Lower leg skin (tissue), 4 donors: ENCODE results near the gene ARF4. TPM values are rescaled to one million over a fixed set of nuclear protein-coding genes. Genes with fewer than 3 reads are reported as not detected.
"Not testable (repeated sequence)": the region's sequence is repeated elsewhere in the genome, so short reads cannot be mapped to it uniquely, and the experiment has no call there.

Experiments
- DNase-seq, 2 donors: peaks; one replicate each; pipeline ENCODE4 v3.0.0-alpha.2; 2019; ENCODE audit warnings: low spot score in 2 of 2
- H3K4me3 ChIP-seq: fragments of 200-600 bp; sonication (generic); 2 replicates; pipeline ENCODE4 v1.5.1; 2017; ENCODE audit warnings: mild to moderate bottlenecking, low read depth; ENCODE audit not compliant: poor library complexity, severe bottlenecking
- POLR2A ChIP-seq, 2 donors: fragments of 450-650 bp; IDR thresholded peaks; one replicate each; pipeline ENCODE4 v1.6.1; 2016 to 2017; ENCODE audit warnings: antibody characterized with exemption in 2 of 2, mild to moderate bottlenecking in 1 of 2, moderate library complexity in 1 of 2
- WGBS, 2 donors: methylation state at CpG; one replicate each; pipeline ENCODE4 v1.1.5; 2018; 5-methylcytosine and 5-hydroxymethylcytosine counted together
- intact Hi-C: fragments of 100-400 bp; cut with DNase I; formaldehyde crosslinking; loops from one replicate; pipeline ENCODE4 v1.15.0; 2023; ENCODE audit warnings: low total_unique reads
- total RNA-seq, 4 donors: library from RNA; depleted of rRNA; stranded (reverse); fragments of >200 nt; gene quantifications; one replicate each; pipeline ENCODE4 v1.1.0, GENCODE V29; 2016
- TF ChIP-seq, protein P1 (sequence below), 3 donors: fragments of 450-650 bp; IDR thresholded peaks; one replicate each; pipeline ENCODE4 v1.5.1; 2016; ENCODE audit warnings: antibody characterized with exemption in 3 of 3, mild to moderate bottlenecking in 3 of 3, moderate library complexity in 2 of 3

Gene ARF4
- 10 to 100 TPM; 39.5 to 61.6 (median 59.2) TPM for total RNA-seq

DNA sequence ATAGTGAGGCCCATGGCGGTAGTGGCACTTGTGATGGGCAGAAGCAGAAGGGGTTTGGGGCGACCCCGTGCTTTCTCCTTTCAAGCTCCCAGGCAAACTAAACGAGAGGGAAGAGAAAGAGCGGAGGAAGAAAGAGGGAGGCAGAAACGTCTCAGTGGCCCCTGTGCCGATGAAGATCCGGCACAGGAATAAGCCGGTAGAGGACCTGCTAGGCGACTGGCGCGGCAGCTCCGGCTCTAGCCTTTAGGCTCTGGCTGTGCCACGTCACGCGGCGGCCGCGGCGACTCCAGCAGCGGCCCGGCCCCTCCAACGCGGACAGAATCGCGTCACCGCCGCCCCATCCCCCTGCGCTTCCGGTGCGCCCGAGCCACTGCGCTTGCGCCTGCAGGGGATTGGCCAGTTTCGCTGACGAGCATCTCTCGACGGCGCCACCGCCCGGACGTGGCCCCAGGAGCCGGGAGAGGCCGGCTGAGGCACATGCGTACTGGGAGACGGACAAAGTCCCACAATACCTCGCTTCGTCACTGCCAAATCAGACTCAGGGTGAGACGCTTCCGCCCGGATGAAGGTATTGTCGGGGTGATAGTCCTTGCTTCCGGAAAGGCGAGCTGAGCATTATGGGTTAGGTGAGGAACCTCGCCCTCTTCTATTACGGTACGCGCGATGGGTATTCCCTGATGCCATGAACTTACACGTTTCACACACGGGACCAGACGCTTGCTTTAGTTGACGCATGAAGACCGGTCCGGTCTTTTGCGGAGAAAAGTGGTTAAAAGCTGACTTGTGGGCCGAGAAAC, at the start of gene ARF4:
Gene ARF4 (minus strand): TSS at position 218 of the 797 bp plus-strand sequence. CDS start 204 bp downstream, at position 14.
- H3K4me3 ChIP-seq, result peak within 1 kb of the TSS; percentile 96
- WGBS, 2 donors, result 0 to 1% methylated on average over 64 to 65 of the region's 67 CpGs
- peak; percentile 99 to 100 for DNase-seq
- TF ChIP-seq, protein P1, sequence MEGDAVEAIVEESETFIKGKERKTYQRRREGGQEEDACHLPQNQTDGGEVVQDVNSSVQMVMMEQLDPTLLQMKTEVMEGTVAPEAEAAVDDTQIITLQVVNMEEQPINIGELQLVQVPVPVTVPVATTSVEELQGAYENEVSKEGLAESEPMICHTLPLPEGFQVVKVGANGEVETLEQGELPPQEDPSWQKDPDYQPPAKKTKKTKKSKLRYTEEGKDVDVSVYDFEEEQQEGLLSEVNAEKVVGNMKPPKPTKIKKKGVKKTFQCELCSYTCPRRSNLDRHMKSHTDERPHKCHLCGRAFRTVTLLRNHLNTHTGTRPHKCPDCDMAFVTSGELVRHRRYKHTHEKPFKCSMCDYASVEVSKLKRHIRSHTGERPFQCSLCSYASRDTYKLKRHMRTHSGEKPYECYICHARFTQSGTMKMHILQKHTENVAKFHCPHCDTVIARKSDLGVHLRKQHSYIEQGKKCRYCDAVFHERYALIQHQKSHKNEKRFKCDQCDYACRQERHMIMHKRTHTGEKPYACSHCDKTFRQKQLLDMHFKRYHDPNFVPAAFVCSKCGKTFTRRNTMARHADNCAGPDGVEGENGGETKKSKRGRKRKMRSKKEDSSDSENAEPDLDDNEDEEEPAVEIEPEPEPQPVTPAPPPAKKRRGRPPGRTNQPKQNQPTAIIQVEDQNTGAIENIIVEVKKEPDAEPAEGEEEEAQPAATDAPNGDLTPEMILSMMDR (IDR thresholded peaks at IDR 0.05), result no peak
- TF ChIP-seq POLR2A (IDR thresholded peaks at IDR 0.05), result peak in 1 of 2 donors; percentile 86
- intact Hi-C loops, result no loop called here

DNA sequence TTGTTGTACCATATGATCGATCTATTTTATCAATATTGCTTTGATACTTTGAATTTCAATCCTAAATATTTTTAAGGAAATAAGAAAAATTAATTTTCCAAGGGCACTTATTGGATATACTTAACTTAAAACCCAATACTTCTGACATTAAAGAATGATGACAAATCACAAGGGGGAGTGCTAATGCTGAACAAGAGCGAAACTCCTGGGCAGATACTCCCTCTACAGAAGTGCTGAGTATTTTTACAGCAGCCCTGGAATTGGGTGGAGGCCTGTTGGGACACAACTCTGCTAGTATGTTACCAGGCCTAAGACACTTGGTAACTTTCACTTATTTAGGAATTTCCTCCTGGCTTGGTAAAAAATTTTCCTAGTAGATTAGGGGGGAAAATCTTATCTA, 49.6 kb upstream of the ARF4 start:
- H3K4me3 ChIP-seq, result no peak overlapping the region
- WGBS, 2 donors, result 66 to 68% methylated on average over 2 of the region's 2 CpGs
- intact Hi-C loops, result no loop called here
- TF ChIP-seq, protein P1 (IDR thresholded peaks at IDR 0.05), result no peak
- no peak for TF ChIP-seq POLR2A (IDR thresholded peaks at IDR 0.05)
- peak in 1 of 2 donors; percentile 39 for DNase-seq

DNA sequence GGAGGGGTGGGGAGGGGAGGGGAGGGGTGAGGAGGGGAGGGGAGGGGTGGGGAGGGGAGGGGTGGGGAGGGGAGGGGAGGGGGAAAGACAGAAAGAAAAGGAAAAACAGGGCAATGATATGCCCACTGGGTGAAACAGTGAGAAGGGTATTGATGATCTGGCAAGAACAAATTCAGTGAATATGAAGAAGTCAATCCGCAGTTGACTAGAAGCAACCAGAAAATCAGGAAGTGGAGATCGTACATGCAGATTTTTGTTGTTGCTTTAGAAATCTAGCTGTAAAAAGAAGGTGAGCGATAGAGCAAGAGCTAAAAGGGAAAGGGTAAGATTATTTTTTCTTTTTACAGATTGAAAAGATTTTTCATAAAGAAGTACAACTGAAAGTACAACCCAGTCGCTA, 47.6 kb upstream of the ARF4 start:
- intact Hi-C loops, result no loop called here
- TF ChIP-seq, protein P1 (IDR thresholded peaks at IDR 0.05), result no peak
- no peak for TF ChIP-seq POLR2A (IDR thresholded peaks at IDR 0.05)
- WGBS, 2 donors, result 94 to 96% methylated on average over 4 of the region's 4 CpGs

DNA sequence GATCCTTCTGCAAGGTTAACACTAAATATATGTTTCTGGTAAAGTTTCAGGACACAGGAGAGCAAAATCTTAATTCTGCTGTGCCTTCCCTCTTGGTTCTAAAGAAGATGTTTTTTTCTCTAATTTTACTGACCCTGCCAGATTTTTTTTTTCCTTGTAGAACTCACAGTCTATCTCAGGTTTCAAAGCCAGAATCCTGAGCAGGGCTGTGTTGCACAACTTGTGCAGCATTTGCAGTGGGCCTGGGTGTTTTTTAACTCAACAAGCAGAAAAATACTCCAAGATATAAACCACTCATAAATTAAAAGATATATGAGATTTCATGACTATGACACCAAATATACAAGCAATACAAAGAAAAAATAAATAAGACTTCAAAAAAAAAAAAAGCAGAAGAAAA, 40.2 kb upstream of the ARF4 start:
- intact Hi-C loops, result no loop called here
- no peak overlapping the region for H3K4me3 ChIP-seq
- TF ChIP-seq POLR2A (IDR thresholded peaks at IDR 0.05), result no peak
- TF ChIP-seq, protein P1 (IDR thresholded peaks at IDR 0.05), result no peak
- no peak for DNase-seq

More for the DNA sequence above, 47.6 kb upstream of the ARF4 start:
- no peak for DNase-seq
- no peak overlapping the region for H3K4me3 ChIP-seq

DNA sequence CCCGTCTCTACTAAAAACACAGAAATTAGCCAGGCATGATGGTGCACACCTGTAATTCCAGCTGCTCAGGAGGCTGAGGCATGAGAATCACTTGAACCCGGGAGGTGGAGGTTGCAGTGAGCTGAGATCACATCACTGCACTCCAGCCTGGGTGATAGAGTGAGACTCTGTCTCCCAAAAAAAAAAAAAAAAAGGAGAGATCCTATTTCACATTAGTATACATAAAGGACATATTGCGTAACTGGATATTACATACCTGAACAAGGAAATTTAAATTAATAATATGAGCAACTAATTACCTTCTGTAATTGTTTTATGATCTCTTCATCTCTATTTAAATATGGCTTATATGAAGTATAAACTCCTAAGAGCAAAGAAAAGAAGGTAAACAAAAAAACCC, 37.1 kb upstream of the ARF4 start:
- intact Hi-C loops, H3K4me3 ChIP-seq, DNase-seq: not testable (repeated sequence)
- WGBS, 2 donors, result 87 to 94% methylated on average over 3 of the region's 3 CpGs

DNA sequence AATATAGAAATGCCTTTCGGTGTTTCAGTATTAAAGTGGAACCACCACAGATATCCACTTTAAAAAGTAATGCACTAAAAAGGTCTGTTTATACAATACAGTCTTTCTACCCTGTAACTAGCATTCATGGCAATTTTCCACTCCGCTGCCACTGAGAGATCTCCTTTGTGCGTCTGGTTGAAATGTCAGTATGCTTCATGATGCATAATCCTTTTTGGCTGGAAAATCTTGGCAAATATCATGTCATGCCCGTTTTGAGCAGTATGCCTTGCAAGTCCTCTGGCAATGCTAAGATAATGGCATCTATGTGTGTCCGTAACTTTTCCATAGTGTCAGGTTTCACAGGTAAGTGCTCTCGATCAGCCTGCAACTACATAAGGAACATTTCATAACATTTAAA, 30.8 kb upstream of the ARF4 start:
- DNase-seq, result no peak
- intact Hi-C loops, result no loop called here
- TF ChIP-seq, protein P1 (IDR thresholded peaks at IDR 0.05), result no peak
- TF ChIP-seq POLR2A (IDR thresholded peaks at IDR 0.05), result no peak
- WGBS, 2 donors, result 74 to 75% methylated on average over 6 of the region's 6 CpGs
- H3K4me3 ChIP-seq, result no peak overlapping the region
